T1000 (cell line): ENCODE results near the gene RIC3.

ENCODE experiments used
- DNase-seq: peaks from one replicate; lab custom pipeline; 2025; ENCODE audit warnings: mixed read lengths; lab: John Stamatoyannopoulos, UW

The RIC3 gene

DNA sequence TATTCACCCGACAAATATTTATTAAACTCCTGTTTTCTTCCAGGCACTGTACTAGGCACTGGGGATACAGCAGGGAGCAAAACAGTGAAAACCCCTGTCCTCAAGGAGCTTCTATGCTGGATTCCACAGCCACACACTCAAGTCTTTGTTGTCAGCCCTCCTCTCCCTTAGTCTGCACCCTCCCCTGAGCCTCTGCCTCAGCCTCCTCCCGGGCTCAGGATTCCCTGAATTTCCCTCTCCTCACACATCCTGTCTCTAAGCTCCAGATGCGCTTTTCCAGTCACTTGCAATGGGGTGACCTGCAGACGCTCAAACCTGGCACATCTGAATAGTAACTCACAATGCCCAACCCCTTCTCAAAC is 101.3 kb downstream of the RIC3 start:
- DNase-seq: no peak

DNA sequence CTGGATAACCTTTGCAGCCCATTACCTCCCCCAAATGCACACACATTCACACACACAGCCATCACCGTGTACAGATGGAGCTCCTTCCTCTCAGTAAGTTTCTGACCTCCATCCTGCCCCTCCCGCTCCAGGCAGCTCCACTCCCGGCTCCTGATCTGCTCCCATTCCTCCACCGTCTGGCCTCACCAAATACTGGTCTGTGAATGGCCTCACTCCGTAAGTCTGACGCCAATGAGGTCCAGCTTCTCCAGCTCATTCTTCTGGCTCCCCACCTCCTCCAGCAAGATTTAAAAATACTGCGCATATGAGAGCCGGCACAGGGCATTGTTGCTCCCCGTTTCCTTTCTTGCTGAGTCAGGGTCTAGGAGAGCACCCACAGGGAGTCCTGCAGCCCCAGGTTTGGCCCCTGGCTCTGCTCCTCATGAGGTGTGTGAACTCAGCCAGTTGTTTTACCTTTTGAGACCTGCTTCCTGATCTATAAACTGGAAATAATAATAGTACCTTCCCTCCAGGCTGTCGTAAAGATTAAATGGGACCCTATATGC is 101.8 kb downstream of the RIC3 start:
- DNase-seq: no peak

DNA sequence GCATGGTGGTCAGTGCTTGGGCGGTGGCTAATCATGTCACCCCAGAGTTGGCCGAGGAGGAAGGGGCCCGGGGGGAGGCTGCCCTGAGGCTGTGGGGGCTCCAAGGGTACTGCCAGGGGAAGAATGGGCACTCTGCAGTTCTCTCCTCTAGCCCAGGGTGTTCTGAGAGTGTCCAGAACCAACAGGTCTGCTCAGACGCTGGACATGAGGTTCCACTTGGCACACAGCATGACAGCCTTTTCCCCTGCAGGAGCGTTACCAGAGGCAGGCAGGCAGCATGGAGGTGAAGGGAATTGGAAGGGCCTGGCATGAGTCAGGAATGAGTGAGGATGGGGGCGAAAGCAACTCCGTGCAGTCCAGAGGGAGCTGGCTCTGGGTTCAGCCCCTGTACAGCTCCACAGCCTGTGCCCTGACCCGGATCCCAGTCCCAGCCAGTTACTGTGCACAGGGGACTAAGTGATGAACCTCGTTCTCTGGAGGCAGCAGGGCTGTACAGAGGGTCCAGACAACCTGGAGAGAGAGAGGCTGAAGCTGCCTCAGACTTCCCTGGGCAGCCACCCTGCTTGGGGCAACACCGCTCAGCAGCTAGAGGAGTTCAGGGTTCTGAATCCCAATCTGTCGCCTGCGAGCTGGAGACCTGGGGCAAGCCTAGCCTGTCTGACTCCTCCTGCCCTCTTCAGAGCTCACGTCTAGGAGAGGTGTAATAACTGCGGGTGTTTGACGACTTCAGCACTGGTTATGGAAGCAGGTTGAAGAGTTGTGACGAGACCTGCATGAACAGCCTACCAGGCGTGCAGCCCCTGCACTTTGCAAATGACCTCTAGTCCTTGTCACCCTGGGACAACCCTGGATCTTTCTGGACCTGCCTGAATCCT is 102.6 kb downstream of the RIC3 start:
- DNase-seq: no peak

DNA sequence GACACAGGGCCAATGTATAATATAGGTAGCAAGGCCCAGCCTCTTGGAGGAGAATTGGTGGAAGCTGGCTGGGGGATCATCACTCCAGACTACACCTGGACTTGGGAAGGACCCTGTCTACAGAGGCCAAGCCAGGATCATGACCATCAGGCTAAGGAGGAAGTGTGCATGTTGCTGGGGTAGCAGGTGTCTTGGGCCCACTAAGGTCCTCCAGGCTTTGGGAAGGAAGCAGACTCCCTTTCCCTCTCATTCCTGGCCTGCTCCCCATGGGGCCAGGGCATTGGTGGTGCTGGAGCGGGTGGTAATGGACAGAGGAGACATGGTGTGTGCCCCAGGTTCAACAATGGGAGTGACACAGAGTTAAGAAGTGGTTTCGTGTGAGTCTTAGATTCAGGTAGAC is 103.8 kb downstream of the RIC3 start:
- DNase-seq: no peak

DNA sequence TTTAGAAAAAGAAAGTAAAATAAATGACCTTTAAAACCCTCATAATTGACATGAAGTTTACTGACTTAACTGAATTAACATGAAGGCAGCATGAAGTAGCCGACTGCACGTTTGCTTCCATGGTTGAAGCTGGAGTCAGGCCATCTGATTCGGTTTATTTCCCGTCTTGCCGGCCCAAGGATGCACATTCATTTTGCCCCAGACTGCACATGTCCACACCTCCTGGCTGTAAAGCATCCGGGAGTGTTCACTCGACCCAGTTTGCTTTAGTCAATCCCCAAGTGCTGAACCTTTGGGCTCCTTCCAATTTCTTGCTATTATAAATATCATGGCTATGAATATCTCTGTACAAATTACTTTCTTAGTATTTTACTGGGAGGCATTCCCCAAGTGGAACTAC is 105.5 kb downstream of the RIC3 start:
- no peak for DNase-seq

DNA sequence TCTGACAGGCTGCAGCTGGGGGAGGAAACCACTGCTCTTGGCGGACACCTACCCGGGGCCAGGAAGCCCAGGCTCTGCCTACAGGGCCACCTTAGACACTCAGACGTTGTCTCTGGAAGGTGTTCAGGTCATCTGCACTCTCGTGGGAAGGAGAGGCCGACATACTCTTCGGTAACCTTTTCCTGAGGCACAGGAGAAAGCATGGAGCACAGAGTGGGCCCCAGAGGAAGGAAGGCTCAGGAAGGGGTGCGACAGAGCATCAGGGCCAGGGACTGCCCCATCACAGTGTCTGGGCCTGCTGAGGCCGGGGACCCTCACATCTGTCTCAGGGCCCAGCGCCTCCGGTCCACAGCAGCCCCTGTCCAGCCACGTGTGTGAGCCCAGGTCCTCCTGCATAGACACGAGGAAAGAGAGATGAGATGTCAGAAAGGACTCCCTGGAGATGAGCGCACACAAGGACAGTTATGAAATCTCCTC is 106.0 kb downstream of the RIC3 start:
- DNase-seq: no peak

DNA sequence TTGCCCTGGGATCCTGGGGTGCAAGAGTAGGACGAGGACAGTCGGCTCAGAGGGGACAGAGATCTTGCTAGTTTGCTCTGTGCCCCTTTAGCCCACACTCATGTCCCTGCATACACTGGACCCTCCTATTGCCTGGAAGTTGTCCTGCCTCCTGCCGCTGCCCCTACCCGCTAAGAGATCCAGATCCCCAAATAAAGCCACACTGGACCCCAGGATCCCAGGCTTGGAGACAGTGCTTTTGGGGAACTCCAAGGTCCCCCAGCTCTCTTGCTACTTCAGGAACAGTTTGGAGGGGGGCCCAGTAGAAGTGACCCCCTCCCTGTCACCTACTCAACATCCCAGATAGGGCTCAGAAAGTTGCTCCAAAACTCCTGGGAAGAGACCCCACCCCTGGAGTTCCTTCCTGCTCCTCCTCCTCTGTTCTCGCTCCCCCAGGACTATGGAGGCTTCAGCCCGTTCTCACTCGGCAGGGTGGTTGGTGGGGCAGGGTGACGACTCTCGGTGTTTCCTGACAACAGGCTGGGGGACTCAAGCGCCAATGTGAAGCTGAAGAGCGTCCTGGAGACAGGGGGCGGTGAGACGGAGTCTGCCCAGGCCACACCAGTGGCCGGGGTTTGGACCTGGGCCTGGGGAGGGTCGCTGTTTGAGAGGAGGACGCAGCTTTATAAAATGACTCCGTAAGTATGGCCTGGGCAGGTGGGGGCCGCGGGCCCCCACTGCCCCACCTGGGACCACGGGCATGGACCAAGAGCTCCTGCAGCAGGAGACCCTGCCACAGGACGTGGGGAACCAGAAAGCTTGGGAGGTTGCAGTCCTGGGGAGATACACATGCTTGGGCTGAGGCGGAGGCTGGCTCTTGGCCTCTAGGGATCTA is 107.0 kb downstream of the RIC3 start:
- DNase-seq: no peak

DNA sequence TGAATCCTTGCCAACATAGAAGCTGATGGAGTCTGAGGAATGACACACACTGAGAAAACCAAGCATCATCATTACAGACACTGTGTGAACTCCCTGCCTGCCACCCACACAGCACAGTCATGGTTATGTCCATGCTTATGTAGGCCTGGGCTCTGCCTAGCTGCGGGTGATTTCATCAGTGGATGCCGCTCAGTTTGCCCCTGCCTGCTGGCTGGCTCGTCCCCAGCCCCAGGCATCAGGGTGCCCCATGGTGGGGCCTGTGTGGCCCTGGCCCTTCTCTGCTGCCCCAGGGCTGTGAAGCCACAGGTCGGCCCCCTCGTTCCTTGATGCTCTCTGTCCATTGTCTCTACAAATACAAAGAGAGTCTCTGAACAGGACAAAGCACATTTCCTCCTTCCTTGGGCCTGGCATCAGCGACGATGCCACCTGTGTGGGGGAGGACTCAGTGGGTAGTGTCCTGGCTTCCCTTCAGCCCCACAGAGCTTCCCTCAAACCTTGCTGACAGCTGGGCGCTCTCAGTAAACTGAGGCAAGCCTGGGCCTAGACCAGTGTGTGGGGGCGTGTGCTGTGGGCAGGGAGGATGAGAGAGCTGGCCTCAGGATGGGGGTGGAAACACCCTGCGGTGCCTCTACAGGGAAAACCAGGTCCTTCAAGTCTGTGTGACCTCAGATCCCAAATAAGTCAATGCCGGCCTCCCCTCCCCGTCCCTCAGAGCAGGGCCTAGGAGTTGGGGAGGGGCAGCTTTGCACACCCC is 107.8 kb downstream of the RIC3 start:
- no peak for DNase-seq

DNA sequence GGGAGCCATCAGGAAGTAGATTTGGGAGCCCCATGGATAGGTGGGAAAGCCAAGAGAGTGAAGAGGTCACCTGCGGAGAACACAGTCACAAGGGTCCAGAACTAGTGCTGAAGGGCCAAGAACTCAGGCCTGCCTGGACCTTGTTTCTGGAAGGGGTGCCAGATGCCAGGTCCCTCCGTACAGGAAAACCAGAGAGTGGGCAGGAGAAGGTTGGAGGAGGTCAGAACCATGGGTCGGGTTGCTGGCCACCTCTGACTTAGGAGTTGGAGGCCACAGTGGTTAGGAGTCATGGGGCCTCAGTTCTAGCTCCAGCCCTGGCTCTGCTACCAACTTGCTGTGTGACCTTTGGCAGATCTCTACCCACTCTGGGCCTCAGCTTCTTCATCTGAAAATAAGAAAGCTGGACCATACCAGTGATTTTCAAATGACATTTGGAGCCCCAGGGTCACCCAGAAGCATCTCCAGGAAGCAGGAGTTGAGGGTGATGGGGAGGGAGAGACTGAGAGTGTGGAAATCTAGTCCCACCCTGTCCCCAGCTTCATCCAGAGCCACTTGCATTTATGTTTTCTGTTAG is 108.6 kb downstream of the RIC3 start:
- DNase-seq: no peak

DNA sequence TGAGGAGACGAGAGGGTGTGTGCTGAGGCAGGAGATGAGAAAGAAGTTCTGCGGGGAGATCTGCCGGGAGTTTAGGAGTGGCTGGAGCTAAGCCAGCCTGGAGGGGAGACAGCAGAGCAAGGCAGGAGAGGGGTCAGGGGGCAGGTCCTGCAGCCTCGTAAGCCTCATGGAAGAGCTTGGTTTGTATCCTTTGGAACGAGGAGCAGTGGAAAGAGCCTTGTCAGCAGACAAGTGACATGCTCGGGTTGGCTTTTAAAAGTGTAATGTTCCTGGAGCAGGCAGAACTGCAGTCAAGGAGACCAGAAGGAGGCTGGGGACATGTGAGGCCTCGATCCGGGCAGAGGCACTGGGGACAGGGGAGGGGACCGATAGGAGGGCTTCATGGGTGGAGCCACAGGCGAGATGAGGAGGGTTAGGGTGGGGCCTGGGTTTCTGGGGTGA is 109.2 kb downstream of the RIC3 start:
- no peak for DNase-seq

DNA sequence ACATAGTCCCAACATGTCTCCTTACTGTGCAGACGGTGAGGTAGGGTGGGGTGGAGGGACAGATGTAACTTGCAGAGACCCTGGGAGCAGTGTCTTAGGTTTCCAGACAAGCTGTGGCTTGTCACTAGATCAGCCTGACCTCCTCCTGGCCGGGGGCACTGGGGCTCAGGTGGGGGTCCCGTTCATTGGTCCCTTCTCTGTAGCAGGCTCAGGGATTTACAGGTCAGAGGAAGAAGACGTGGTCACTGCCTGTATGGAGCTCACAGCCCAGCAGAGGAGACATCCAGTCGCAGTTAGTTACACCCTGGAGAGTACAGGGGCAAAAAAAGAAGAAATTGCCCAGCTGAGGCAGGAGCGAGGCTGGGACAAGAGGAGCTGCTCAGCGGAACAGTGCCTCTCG is 109.8 kb downstream of the RIC3 start:
- DNase-seq: no peak

DNA sequence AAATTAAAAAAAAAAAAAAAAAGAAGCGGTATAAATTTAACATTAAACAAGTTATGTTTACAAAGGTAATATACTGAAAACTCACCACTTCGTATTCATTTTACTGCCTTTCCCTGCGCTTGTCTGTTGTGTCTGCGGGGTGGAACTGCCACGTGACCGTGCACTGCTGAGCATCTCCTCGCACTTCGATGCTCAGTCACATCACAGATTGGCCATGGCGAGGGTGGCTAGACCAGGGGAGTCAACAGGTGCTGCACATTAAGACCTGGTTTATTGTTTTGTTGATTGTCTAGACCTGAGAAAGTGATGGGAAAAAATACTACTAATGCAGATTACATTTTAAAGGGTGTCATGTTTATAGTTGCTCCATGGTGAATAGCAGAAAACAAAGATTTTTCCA is 110.6 kb downstream of the RIC3 start:
- DNase-seq: no peak

DNA sequence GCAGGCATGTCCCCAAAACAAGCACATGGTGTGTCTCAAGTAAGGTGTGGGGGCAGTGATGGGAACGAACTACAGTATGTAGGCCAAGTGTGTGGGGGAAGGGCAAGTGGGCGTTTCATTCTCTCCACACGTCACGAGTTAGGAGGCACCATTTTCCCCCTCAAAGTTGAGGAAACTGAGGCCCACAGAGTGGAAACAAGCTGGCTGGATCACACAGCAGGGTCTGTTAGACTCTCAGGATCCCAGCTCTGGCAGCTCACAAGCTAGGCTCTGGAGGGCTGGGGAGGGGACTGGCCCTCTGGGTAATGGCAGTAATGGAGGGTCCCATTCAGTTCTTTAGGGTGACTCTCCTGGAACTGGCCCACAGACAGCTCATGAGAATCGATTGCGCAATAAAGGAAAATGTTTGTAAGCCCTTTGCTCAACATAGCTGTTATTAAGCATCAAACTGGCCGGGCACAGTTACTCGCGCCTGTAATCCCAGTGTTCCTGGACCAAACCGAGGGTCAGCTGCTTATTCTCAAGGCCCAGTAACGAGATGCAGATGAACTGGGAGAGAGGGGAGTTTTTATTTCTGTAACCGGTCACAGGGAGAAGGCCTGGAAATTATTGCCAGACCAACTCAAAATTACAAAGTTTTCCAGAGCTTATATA is 111.9 kb downstream of the RIC3 start:
- DNase-seq: no peak
